Parathyroid adenoma (tissue), 2 donors: ENCODE measurements around the gene SLC39A11.
"Not testable (repeated sequence)": the region's sequence is repeated elsewhere in the genome, so short reads cannot be mapped to it uniquely, and the experiment has no call there.

ENCODE experiments used
- H2AFZ ChIP-seq: fragments of 300-600 bp; sonication (generic); one replicate; pipeline ENCODE4 v1.7.0; 2017; ENCODE audit warnings: antibody characterized with exemption, mild to moderate bottlenecking
- H3K27ac ChIP-seq: fragments of 300-600 bp; sonication (generic); one replicate; pipeline ENCODE4 v1.7.0; 2017
- H3K27me3 ChIP-seq: fragments of 300-600 bp; sonication (generic); one replicate; pipeline ENCODE4 v1.7.0; 2017; ENCODE audit warnings: low read length; ENCODE audit not compliant: control insufficient read depth, insufficient read depth
- H3K36me3 ChIP-seq: fragments of 300-600 bp; sonication (generic); one replicate; pipeline ENCODE4 v1.7.0; 2017; ENCODE audit warnings: low read length; ENCODE audit not compliant: control insufficient read depth, insufficient read depth
- H3K4me1 ChIP-seq: fragments of 300-600 bp; sonication (generic); one replicate; pipeline ENCODE4 v1.7.0; 2017; ENCODE audit warnings: control low read depth
- H3K4me2 ChIP-seq: fragments of 300-600 bp; sonication (generic); one replicate; pipeline ENCODE4 v1.7.0; 2017; ENCODE audit warnings: low read length
- H3K4me3 ChIP-seq: fragments of 300-600 bp; sonication (generic); one replicate; pipeline ENCODE4 v1.7.0; 2017; ENCODE audit warnings: low read depth, low read length
- H3K79me2 ChIP-seq: fragments of 300-600 bp; sonication (generic); one replicate; pipeline ENCODE4 v1.7.0; 2017; ENCODE audit warnings: control low read depth
- H3K9ac ChIP-seq: fragments of 300-600 bp; sonication (generic); one replicate; pipeline ENCODE4 v1.7.0; 2017; ENCODE audit warnings: mild to moderate bottlenecking
- H3K9me3 ChIP-seq: fragments of 300-600 bp; sonication (generic); one replicate; pipeline ENCODE4 v1.7.0; 2017; ENCODE audit warnings: low read length; ENCODE audit not compliant: control insufficient read depth
- TF ChIP-seq, protein P1 (sequence below): fragments of 300-600 bp; sonication (generic); IDR thresholded peaks from one replicate; pipeline ENCODE4 v1.7.0; 2017; ENCODE audit warnings: antibody characterized with exemption, mild to moderate bottlenecking
- donor health status: primary hyperparathyroidism.

SLC39A11 gene

DNA sequence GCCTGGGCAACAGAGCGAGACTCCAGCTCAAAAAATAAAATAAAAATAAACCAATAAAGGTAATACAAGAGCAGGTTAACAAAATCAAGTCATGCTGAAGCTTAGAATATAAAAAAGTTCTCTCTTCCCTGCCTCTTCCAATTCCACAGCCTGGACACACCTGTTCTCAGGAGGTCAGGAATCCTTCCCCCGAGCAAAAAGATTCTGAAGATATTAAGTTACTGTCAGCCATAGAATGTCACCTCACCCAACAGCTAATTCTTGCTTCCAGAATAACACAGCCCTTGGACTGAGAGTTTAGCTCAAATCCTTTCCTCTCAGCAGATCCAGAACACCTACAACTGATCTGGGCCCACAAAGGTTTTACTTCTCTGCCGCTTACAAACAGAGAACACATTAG lies 27.1 kb downstream of the SLC39A11 start:
- no peak overlapping the region for H2AFZ ChIP-seq
- H3K27ac ChIP-seq, result no peak overlapping the region
- no peak overlapping the region for H3K4me2 ChIP-seq
- no peaks in the 10 kb centered on the region for H3K36me3 ChIP-seq
- H3K27me3 ChIP-seq, result no peaks in the 10 kb centered on the region
- no peaks in the 10 kb centered on the region for H3K9me3 ChIP-seq
- no peaks in the 10 kb centered on the region for H3K79me2 ChIP-seq
- no peak overlapping the region for H3K4me3 ChIP-seq
- H3K4me1 ChIP-seq, result no peaks in the 10 kb centered on the region
- no peak overlapping the region for H3K9ac ChIP-seq
- TF ChIP-seq, protein P1, sequence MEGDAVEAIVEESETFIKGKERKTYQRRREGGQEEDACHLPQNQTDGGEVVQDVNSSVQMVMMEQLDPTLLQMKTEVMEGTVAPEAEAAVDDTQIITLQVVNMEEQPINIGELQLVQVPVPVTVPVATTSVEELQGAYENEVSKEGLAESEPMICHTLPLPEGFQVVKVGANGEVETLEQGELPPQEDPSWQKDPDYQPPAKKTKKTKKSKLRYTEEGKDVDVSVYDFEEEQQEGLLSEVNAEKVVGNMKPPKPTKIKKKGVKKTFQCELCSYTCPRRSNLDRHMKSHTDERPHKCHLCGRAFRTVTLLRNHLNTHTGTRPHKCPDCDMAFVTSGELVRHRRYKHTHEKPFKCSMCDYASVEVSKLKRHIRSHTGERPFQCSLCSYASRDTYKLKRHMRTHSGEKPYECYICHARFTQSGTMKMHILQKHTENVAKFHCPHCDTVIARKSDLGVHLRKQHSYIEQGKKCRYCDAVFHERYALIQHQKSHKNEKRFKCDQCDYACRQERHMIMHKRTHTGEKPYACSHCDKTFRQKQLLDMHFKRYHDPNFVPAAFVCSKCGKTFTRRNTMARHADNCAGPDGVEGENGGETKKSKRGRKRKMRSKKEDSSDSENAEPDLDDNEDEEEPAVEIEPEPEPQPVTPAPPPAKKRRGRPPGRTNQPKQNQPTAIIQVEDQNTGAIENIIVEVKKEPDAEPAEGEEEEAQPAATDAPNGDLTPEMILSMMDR, result no peak

DNA sequence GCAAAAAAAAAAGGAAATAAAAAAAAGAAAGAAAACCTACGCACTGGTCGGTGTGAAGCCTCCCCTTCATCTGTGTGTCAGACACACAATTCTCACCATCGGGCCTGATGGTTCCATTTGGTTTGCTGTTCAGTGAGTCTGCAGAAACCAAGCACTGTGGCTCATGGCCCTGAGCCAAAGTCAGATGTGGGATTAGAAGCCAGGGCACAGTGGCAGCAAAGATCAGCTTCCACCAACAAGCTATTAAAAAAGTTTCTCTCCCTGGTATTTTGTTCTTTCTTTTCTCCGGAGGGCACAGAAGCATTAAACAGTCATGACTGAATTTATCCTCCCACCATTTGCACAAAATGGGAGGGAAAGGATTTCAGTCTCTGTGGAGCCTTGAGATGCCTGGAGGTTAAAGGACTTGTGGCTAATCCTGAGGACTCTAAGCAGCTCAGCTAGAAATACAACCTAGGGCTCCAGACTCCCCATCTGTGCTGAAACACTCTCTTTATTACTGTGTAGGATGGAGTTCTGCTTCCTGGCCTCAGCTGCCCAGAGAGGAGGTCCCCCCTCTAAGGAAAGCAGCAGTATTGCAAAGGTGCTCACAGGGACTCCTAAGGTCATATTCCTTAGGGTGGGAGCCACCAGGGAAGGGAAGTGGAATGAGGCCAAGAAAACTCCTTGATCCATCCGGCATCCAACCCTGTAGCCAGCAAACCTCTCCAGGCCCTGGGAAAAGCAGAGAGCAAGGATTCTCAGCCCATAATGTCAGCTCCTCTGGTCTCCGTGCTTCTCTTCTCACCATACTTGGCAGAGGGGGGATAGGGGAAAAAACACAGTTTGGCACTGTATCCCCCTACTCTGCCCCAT lies 28.2 kb downstream of the SLC39A11 start:
- Histone ChIP-seq H3K27ac (no peak overlapping the region), H3K4me2 (no peak overlapping the region), H3K9me3 (no peaks in the 10 kb centered on the region), H3K9ac (no peak overlapping the region), H3K79me2 (no peaks in the 10 kb centered on the region), H2AFZ (no peak overlapping the region), H3K36me3 (no peaks in the 10 kb centered on the region), H3K4me3 (no peak overlapping the region), H3K4me1 (no peaks in the 10 kb centered on the region), H3K27me3 (no peaks in the 10 kb centered on the region)
- TF ChIP-seq, protein P1, result no peak

DNA sequence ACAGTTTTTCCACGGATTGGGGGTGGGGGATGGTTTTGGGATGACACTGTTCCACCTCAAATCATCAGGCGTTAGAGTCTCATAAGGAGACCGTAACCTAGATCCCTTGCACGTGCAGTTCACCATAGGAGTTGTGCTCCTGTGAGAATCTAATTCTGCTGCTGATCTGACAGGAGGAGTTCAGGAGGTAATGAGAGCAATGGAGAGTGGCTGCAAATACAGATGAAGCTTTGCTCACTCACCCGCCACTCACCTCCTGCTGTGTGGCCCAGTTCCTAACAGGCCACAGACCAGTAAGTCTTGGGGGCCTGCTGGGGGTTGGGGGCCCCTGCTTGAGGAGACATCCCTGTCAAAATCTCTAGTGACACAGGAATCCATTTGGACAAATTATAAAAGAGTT lies 29.8 kb downstream of the SLC39A11 start:
- H3K9me3 ChIP-seq, result no peaks in the 10 kb centered on the region
- no peak overlapping the region for H3K9ac ChIP-seq
- TF ChIP-seq, protein P1, result no peak

DNA sequence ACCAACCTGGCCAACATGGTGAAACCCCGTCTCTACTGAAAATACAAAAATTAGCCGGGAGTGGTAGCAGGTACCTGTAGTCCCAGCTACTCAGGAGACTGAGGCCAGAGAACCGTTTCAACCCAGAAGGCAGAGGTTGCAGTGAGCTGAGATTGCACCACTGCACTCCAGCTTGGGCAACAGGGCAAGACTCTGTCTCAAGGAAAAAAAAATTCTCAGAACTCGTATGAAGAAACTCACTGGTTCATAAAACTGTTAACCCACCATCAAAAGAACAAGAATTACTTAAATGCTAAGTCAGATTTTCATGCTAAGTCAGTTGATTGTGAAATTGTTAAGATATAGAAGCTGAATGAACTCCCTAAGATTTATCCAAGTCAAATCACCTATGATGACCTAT lies 31.3 kb downstream of the SLC39A11 start:
- no peak overlapping the region for H3K4me2 ChIP-seq
- no peak overlapping the region for H2AFZ ChIP-seq
- H3K4me3 ChIP-seq, result no peak overlapping the region
- no peaks in the 10 kb centered on the region for H3K36me3 ChIP-seq
- no peaks in the 10 kb centered on the region for H3K9me3 ChIP-seq
- H3K27me3 ChIP-seq, result no peaks in the 10 kb centered on the region
- no peaks in the 10 kb centered on the region for H3K79me2 ChIP-seq
- TF ChIP-seq, protein P1, result no peak
- H3K27ac ChIP-seq, result no peak overlapping the region
- H3K9ac ChIP-seq, result no peak overlapping the region
- no peaks in the 10 kb centered on the region for H3K4me1 ChIP-seq

More for the DNA sequence above, 29.8 kb downstream of the SLC39A11 start:
- H3K36me3 ChIP-seq, result no peaks in the 10 kb centered on the region
- H3K4me3 ChIP-seq, result no peak overlapping the region
- no peaks in the 10 kb centered on the region for H3K79me2 ChIP-seq
- H2AFZ ChIP-seq, result no peak overlapping the region
- H3K27me3 ChIP-seq, result no peaks in the 10 kb centered on the region
- no peak overlapping the region for H3K4me2 ChIP-seq
- no peak overlapping the region for H3K27ac ChIP-seq
- H3K4me1 ChIP-seq, result no peaks in the 10 kb centered on the region

DNA sequence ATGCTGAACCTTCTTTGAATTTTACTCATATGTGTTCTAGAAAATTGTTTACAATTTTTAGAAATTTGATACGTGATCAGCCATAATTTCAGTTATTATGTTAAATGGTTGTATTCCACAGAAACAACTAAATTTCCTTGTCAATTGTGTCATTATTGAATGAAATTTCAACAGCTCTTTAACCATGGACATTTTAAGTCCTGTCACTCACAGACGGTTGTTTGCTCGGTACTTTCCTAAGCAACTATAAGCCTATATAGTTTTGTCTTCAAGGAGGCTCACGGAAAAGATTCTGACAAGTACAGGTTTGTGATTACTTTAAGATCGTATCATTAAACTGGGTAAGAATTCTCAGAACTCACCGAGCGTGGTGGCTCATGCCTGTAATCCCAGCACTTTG lies 31.8 kb downstream of the SLC39A11 start:
- TF ChIP-seq, protein P1, result no peak
- Histone ChIP-seq H3K36me3 (no peaks in the 10 kb centered on the region), H3K27ac (no peak overlapping the region)

DNA sequence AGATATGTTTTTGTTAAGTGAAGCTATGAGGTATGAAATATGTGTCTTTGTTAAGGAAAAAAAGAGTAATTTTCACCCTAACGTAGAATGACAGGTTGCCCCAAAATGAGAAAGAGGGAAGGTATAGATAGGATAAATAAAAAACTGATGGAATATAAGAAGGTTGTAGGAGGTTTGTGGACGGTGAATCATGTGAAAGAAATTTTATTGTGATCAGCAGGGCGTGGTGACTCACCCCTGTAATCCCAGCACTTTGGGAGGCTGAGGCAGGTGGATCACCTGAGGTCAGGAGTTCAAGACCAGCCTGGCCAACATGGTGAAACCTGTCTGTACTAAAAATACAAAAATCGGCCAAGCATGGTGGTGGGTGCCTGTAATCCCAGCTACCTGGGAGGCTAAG lies 32.8 kb downstream of the SLC39A11 start:
- H3K27ac ChIP-seq, H3K4me2 ChIP-seq: not testable (repeated sequence)

More for the DNA sequence above, 31.8 kb downstream of the SLC39A11 start:
- no peaks in the 10 kb centered on the region for H3K27me3 ChIP-seq
- no peaks in the 10 kb centered on the region for H3K9me3 ChIP-seq
- no peak overlapping the region for H3K4me2 ChIP-seq
- no peaks in the 10 kb centered on the region for H3K79me2 ChIP-seq
- H3K4me1 ChIP-seq, result no peaks in the 10 kb centered on the region
- H2AFZ ChIP-seq, result no peak overlapping the region
- H3K4me3 ChIP-seq, result no peak overlapping the region
- H3K9ac ChIP-seq, result no peak overlapping the region

More for the DNA sequence above, 32.8 kb downstream of the SLC39A11 start:
- not testable (repeated sequence) for H3K9ac ChIP-seq, H3K4me3 ChIP-seq, H2AFZ ChIP-seq, H3K4me1 ChIP-seq, H3K79me2 ChIP-seq, H3K9me3 ChIP-seq, H3K27me3 ChIP-seq, H3K36me3 ChIP-seq
